Spinal cord (tissue), 10 donors: ENCODE results near the gene EIF2S2. TPM values are rescaled to one million over a fixed set of nuclear protein-coding genes. Genes with fewer than 3 reads are reported as not detected.

Experiments
- DNase-seq, 6 donors: peaks; one replicate each; pipeline versions ENCODE4 v3.0.0 to v3.0.0-alpha.2; 2013 to 2015; ENCODE audit warnings: low spot score in 6 of 6, low read depth in 4 of 6
- H3K27ac ChIP-seq: one replicate; pipeline ENCODE4 v1.5.1; 2013; ENCODE audit warnings: low read depth, low read length, control low read depth
- H3K27me3 ChIP-seq: one replicate; pipeline ENCODE4 v1.6.1; 2013; ENCODE audit warnings: low read length; ENCODE audit not compliant: control insufficient read depth, insufficient read depth
- H3K36me3 ChIP-seq: one replicate; pipeline ENCODE4 v1.6.1; 2013; ENCODE audit warnings: low read length; ENCODE audit not compliant: control insufficient read depth, insufficient read depth
- H3K4me1 ChIP-seq: one replicate; pipeline ENCODE4 v1.6.1; 2013; ENCODE audit warnings: low read length; ENCODE audit not compliant: control insufficient read depth, insufficient read depth
- H3K4me3 ChIP-seq: one replicate; pipeline ENCODE4 v1.5.1; 2013; ENCODE audit warnings: low read depth, low read length, control low read depth
- H3K9me3 ChIP-seq: one replicate; pipeline ENCODE4 v1.6.1; 2013; ENCODE audit warnings: low read length; ENCODE audit not compliant: control insufficient read depth, insufficient read depth
- WGBS: methylation state at CpG from one replicate; pipeline ENCODE4 v1.1.5; 2013; ENCODE audit warnings: missing lambda C conversion rate; ENCODE audit not compliant: insufficient coverage; 5-methylcytosine and 5-hydroxymethylcytosine counted together
- polyA plus RNA-seq, 2 donors: library from polyadenylated mRNA; unstranded; fragments of 120-200 nt; gene quantifications; one replicate each; pipeline ENCODE4 v1.2.1, GENCODE V29; 2013; ENCODE audit not compliant: insufficient read length in 2 of 2
- total RNA-seq, 2 donors: library from RNA; depleted of rRNA in 1 of 2; stranded (reverse); fragments of 120-200 nt in 1 of 2; fragments of >200 nt in 1 of 2; gene quantifications; one replicate each; pipeline versions ENCODE4 v1.2.3 to v1.2.4, GENCODE V29; 2013 to 2014
- donor health status: healthy.

Gene EIF2S2
- total and polyA plus RNA-seq, 4 donors, result 40.8 to 68.6 (median 45.4) TPM

DNA sequence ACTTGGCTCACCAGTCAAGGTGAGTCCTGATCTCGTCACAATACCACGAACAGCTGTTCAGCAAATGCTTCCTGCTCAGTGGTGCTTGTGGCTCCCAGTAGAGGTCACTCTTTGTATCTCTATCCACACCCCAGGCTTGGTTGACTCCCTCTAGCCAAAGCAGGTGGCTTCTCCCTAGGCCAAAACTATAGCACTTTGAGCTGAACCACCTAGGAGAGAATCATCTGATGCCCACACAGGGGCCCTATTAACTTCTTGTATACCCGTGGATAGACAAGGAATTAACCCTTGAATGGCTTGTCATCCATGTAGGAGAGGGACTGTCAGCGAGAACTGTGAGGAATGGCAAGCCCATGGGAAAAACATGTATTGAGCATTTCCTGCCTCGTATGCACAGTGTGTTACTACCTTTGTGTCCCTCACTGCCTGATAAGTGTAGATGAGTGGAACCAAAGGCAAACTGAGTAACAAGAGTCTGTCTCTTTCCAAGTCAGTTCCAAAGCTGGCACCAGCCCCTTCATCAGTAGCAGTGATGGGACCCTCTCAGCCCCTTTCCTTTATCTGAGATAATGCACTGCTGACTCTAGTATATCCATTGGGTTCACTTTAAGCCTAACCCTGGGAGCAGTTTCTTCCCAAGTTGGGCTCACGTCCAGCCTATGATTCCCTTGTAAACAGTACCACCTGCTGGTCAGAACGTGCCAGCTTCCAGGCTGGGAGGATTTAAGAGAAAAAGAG, 42.5 kb downstream of the EIF2S2 start:
- no peaks in the 10 kb centered on the region for H3K27me3 ChIP-seq
- peak; percentile 83 to 97 (median 88) for DNase-seq
- H3K4me3 ChIP-seq, result no peak overlapping the region
- WGBS, result 37% methylated on average over 5 of the region's 7 CpGs
- H3K9me3 ChIP-seq, result no peaks in the 10 kb centered on the region
- H3K36me3 ChIP-seq, result peaks cover 13% of the 10 kb centered on the region
- no peak overlapping the region for H3K27ac ChIP-seq
- peaks cover 4% of the 10 kb centered on the region for H3K4me1 ChIP-seq

DNA sequence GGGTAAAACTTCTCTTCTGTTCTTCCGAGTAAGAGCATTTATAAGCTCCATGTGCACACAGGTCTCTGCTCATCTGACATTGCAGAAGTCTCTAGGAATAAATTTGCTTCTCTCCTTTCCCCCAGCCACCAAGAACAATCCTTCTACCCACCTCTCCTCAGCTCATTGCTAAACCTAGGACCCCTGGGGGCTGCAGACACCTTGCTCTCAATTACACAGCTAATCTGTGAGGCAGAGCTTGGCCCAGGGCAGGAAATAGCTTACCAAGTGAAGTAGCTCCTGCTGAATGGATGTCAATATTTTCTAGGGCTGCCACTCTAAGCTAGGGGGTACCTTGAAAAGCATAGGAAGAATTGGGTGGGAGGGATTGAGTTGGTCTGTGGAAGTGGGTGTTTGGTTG, 44.0 kb downstream of the EIF2S2 start:
- WGBS, result 71% methylated on average over 1 of the region's 1 CpG
- no peak overlapping the region for H3K27ac ChIP-seq
- peaks cover 3% of the 10 kb centered on the region for H3K36me3 ChIP-seq
- H3K4me1 ChIP-seq, result peaks cover 4% of the 10 kb centered on the region
- H3K27me3 ChIP-seq, result no peaks in the 10 kb centered on the region
- H3K9me3 ChIP-seq, result no peaks in the 10 kb centered on the region
- no peak overlapping the region for H3K4me3 ChIP-seq
- no peak for DNase-seq

DNA sequence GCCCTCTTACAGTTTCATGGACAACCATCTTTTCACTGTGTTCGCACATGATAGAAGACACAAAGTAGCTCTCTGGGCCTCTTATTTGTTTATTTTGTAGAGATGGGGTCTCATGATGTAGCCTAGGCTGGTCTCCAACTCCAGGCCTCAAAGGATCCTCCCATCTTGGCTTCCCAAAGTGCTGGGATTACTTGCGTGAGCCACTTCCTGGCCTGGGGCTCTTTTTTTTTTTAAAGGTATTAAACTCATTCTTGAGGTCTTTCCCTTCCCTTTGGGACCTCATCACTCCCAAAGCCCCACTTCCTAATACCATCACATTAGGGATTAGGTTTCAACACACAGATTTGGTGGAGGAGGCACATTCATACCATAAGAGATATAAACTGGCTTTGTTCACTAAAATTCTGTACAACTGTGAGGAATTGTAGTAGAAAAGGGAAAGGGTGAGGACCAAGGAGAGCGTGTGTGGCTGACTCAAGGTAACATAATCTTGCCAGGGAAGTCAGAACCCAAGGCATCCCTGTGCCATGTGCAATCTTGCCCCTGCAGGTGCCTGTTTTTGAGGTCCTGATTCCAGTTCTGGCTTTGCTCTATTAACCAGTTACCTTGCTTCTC, 45.5 kb downstream of the EIF2S2 start:
- no peaks in the 10 kb centered on the region for H3K27me3 ChIP-seq
- H3K27ac ChIP-seq, result no peak overlapping the region
- H3K9me3 ChIP-seq, result no peaks in the 10 kb centered on the region
- WGBS, result no CpG with 5 or more reads among the region's 3 CpGs
- DNase-seq, result no peak
- H3K4me1 ChIP-seq, result peaks cover 4% of the 10 kb centered on the region
- H3K36me3 ChIP-seq, result no peaks in the 10 kb centered on the region
- H3K4me3 ChIP-seq, result no peak overlapping the region

GRCh38 chr20:34065260-34065659, 46.8 kb downstream of the EIF2S2 start:
- DNase-seq, result peak in 1 of 6 donors; percentile 21
- H3K4me1 ChIP-seq, result peaks cover 4% of the 10 kb centered on the region
- no peaks in the 10 kb centered on the region for H3K27me3 ChIP-seq
- H3K4me3 ChIP-seq, result no peak overlapping the region
- H3K36me3 ChIP-seq, result no peaks in the 10 kb centered on the region
- no peaks in the 10 kb centered on the region for H3K9me3 ChIP-seq
- H3K27ac ChIP-seq, result no peak overlapping the region
- WGBS, result 80% methylated on average over 2 of the region's 2 CpGs

DNA sequence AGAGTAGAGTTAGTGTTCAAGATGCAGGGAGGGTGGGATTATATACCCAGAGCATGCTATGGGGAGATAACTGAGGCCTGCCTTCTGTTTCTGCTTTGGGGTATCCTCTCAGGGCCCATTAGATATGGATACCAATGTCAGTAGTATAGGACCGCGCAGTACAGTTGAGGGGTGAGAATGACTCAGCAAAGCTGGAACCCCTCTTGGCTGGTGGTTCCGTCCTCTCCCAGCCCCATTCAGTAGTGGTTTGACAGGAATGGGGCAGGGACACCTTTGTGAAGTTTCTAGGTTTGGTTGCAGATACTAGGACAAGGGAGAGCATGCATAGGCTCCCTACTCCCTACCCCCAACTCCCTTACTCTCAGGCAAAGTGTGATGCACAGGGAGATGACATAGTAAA, 47.8 kb downstream of the EIF2S2 start:
- Histone ChIP-seq H3K9me3 (no peaks in the 10 kb centered on the region), H3K36me3 (no peaks in the 10 kb centered on the region), H3K27ac (no peak overlapping the region), H3K4me3 (no peak overlapping the region), H3K27me3 (no peaks in the 10 kb centered on the region), H3K4me1 (peaks cover 4% of the 10 kb centered on the region)
- WGBS, result 100% methylated on average over 2 of the region's 3 CpGs
- no peak for DNase-seq

DNA sequence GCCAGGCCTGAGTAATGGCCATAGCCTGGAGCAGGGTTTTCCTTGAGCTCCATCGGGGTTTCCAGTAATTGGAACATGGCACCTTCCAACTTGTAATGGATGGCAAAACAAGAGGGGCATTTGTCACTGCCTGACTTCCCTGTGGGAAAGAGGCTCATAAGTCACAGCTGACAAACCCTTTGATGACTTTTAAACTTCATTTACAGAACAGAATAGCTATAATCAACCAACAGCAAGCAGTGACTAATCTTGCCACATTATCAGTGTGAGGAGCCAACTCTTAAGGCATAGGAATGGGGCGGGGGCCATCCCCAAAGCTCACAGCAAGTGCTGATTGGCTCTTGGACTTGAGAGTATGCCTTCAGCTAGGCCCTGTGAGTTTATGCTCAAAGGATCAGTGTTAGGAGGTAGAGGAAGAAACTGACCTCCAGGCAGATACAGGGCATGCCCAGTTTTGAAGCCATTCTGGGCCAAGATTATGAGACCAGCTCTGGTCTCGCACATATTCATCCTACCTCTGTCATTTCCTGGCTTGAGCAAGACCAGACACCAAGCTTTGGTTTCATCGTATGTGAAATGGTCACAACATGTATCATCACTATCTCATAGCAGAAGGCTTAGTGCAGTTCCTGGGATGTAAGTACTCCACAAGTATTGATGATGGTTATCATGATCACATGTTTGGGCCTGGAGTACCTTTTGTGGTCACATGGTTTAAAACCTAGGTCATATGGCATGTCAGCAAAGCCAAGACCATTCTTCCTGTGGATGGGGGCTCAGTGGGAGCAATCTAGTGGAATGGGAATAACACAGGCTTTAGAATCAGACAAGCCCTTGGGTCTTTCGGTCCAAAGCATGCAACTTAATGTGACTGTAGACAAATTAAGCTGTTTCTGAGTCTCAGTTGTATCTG, 49.2 kb downstream of the EIF2S2 start:
- DNase-seq, result peak in 2 of 6 donors; percentile 17 to 30
- Histone ChIP-seq H3K36me3 (no peaks in the 10 kb centered on the region), H3K4me3 (no peak overlapping the region), H3K27ac (no peak overlapping the region), H3K9me3 (no peaks in the 10 kb centered on the region), H3K4me1 (peaks cover 7% of the 10 kb centered on the region), H3K27me3 (no peaks in the 10 kb centered on the region)
- WGBS, result 40% methylated on average over 2 of the region's 5 CpGs

GRCh38 chr20:34061695-34062094, 50.3 kb downstream of the EIF2S2 start:
- H3K27ac ChIP-seq, result no peak overlapping the region
- H3K27me3 ChIP-seq, result no peaks in the 10 kb centered on the region
- no peaks in the 10 kb centered on the region for H3K9me3 ChIP-seq
- H3K36me3 ChIP-seq, result no peaks in the 10 kb centered on the region
- no peak overlapping the region for H3K4me3 ChIP-seq
- H3K4me1 ChIP-seq, result peaks cover 7% of the 10 kb centered on the region
- no peak for DNase-seq

DNA sequence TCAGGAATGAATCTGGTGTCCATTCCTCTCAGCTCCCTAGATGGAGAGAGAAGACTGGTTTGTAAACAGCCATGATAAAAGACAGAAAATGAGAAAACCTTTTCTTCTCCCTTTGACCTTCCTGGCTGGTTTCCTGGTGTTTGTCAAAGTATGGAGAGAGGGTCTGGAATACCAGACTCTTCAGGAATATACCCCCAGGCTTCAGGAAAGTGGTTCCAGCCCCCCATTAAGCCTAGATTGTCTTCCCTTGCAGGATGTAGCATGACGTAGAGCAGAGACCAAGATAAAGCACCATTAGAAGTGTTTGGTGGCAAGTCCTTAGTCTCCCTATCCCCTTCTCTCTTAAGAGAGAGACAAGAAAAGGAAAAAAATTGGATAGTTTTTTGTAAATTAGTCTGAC, 51.1 kb downstream of the EIF2S2 start:
- Histone ChIP-seq H3K4me3 (no peak overlapping the region), H3K27me3 (no peaks in the 10 kb centered on the region), H3K27ac (no peak overlapping the region), H3K4me1 (peaks cover 7% of the 10 kb centered on the region), H3K36me3 (no peaks in the 10 kb centered on the region), H3K9me3 (no peaks in the 10 kb centered on the region)
- no CpG with 5 or more reads among the region's 1 CpG for WGBS
- no peak for DNase-seq

- Histone ChIP-seq H3K27me3 (no peaks in the 10 kb centered on the region), H3K27ac (no peak overlapping the region), H3K36me3 (no peaks in the 10 kb centered on the region), H3K9me3 (no peaks in the 10 kb centered on the region), H3K4me1 (peaks cover 8% of the 10 kb centered on the region), H3K4me3 (no peak overlapping the region)
- WGBS, result 10% methylated on average over 1 of the region's 1 CpG
- peak in 2 of 6 donors; percentile 15 to 43 for DNase-seq
These were observed 53.2 kb downstream of the EIF2S2 start for GRCh38 chr20:34058831-34059230.
